ENCODE data around the gene ZWILCH. TPM values are rescaled to one million over a fixed set of nuclear protein-coding genes. Genes with fewer than 3 reads are reported as not detected.
"Not testable (repeated sequence)": the region's sequence is repeated elsewhere in the genome, so short reads cannot be mapped to it uniquely, and the experiment has no call there.

The ZWILCH gene
- total RNA-seq, 1 donor from 2014 or later, result 89.5 TPM

- Mint-ChIP-seq H3K36me3 (peaks cover 30% of the 10 kb centered on the region), H3K27me3 (ENCODE audit: insufficient read depth, low read depth) (peaks cover 2% of the 10 kb centered on the region), H3K4me3 (peak overlapping the region; percentile 100), H3K4me1 (peaks cover 34% of the 10 kb centered on the region), H3K27ac (no peak overlapping the region), H3K9me3 (no peaks in the 10 kb centered on the region)
- H3F3A ChIP-seq (ENCODE audit: low read depth), result peaks cover 75% of the 10 kb centered on the region
- peaks cover 18% of the 10 kb centered on the region for H3K36me3 ChIP-seq
- peaks cover 64% of the 10 kb centered on the region for H4K20me1 ChIP-seq (ENCODE audit: low read depth)
- no peaks in the 10 kb centered on the region for H3K27me3 ChIP-seq
- peak overlapping the region; percentile 97 for H3K4me2 ChIP-seq
- no peak overlapping the region for H2AFZ ChIP-seq (replicated peaks)
- DNase-seq (ENCODE audit: low spot score), result no peak
- H3K9me3 ChIP-seq (ENCODE audit: low read depth), result no peaks in the 10 kb centered on the region
- H3K9ac ChIP-seq, result no peak overlapping the region
- H3K4me1 ChIP-seq, result peaks cover 17% of the 10 kb centered on the region
- TF ChIP-seq EZH2phosphoT487 (IDR thresholded peaks at IDR 0.05), result no peak
- peak overlapping the region; percentile 87 for H3K4me3 ChIP-seq
- H3K79me2 ChIP-seq (ENCODE audit: low read depth), result peaks cover 71% of the 10 kb centered on the region
- peak overlapping the region; percentile 13 for H3K27ac ChIP-seq
Measured at GRCh38 chr15:66502491-66502890, 2.6 kb upstream of the ZWILCH start.

GRCh38 chr15:66503041-66503648 is 2.0 kb upstream of the ZWILCH start:
- H3K36me3 Mint-ChIP-seq, result peaks cover 27% of the 10 kb centered on the region
- H3K9me3 Mint-ChIP-seq, H3K27ac Mint-ChIP-seq: not testable (repeated sequence)

GRCh38 chr15:66503780-66504562 is 1.2 kb upstream of the ZWILCH start:
- TF ChIP-seq CTCF (IDR thresholded peaks at IDR 0.05) (no peak), EZH2phosphoT487 (IDR thresholded peaks at IDR 0.05) (no peak)
- H3K9me3 ChIP-seq (ENCODE audit: low read depth), result no peaks in the 10 kb centered on the region
- peak overlapping the region; percentile 97 for H3K4me2 ChIP-seq
- peak overlapping the region; percentile 87 for H3K4me3 ChIP-seq
- Mint-ChIP-seq H3K36me3 (peaks cover 26% of the 10 kb centered on the region), H3K27ac (peak overlapping the region; percentile 99), H3K27me3 (ENCODE audit: insufficient read depth, low read depth) (peaks cover 2% of the 10 kb centered on the region), H3K9me3 (no peaks in the 10 kb centered on the region), H3K4me3 (peak overlapping the region; percentile 100), H3K4me1 (peaks cover 27% of the 10 kb centered on the region)
- H4K20me1 ChIP-seq (ENCODE audit: low read depth), result peaks cover 52% of the 10 kb centered on the region
- H3K79me2 ChIP-seq (ENCODE audit: low read depth), result peaks cover 85% of the 10 kb centered on the region
- no peaks in the 10 kb centered on the region for H3K27me3 ChIP-seq
- H3K9ac ChIP-seq, result peak overlapping the region; percentile 96
- peaks cover 18% of the 10 kb centered on the region for H3K36me3 ChIP-seq
- no peak overlapping the region for H3K27ac ChIP-seq
- DNase-seq (ENCODE audit: low spot score), result no peak
- peaks cover 61% of the 10 kb centered on the region for H3F3A ChIP-seq (ENCODE audit: low read depth)
- H2AFZ ChIP-seq (replicated peaks), result peak overlapping the region; percentile 99
- peaks cover 17% of the 10 kb centered on the region for H3K4me1 ChIP-seq

More at GRCh38 chr15:66503041-66503648, 2.0 kb upstream of the ZWILCH start:
- not testable (repeated sequence) for H3K27ac ChIP-seq; DNase-seq (ENCODE audit: low spot score); H3K9me3 ChIP-seq (ENCODE audit: low read depth); H2AFZ ChIP-seq (replicated peaks); H3K27me3 Mint-ChIP-seq (ENCODE audit: insufficient read depth, low read depth); H3K27me3 ChIP-seq
- H3K4me1 ChIP-seq, result peaks cover 17% of the 10 kb centered on the region
- H3K79me2 ChIP-seq (ENCODE audit: low read depth), result peaks cover 77% of the 10 kb centered on the region
- peak overlapping the region; percentile 96 for H3K9ac ChIP-seq
- H3K36me3 ChIP-seq, result peaks cover 18% of the 10 kb centered on the region
- peaks cover 60% of the 10 kb centered on the region for H4K20me1 ChIP-seq (ENCODE audit: low read depth)
- peak overlapping the region; percentile 87 for H3K4me3 ChIP-seq
- peaks cover 70% of the 10 kb centered on the region for H3F3A ChIP-seq (ENCODE audit: low read depth)
- Mint-ChIP-seq H3K4me1 (peaks cover 29% of the 10 kb centered on the region), H3K4me3 (peak overlapping the region; percentile 100)
- H3K4me2 ChIP-seq, result peak overlapping the region; percentile 97

- peaks cover 17% of the 10 kb centered on the region for H3K36me3 Mint-ChIP-seq
- Histone ChIP-seq H3K4me1 (peaks cover 17% of the 10 kb centered on the region), H2AFZ (replicated peaks) (peak overlapping the region; percentile 99), H3K79me2 (ENCODE audit: low read depth) (peaks cover 89% of the 10 kb centered on the region), H3K4me3 (peak overlapping the region; percentile 87), H3K9ac (peak overlapping the region; percentile 96), H3K27ac (peak overlapping the region; percentile 93), H3K27me3 (no peaks in the 10 kb centered on the region), H4K20me1 (ENCODE audit: low read depth) (peaks cover 42% of the 10 kb centered on the region), H3K4me2 (peak overlapping the region; percentile 97), H3K36me3 (peaks cover 14% of the 10 kb centered on the region), H3K9me3 (ENCODE audit: low read depth) (no peaks in the 10 kb centered on the region), H3F3A (ENCODE audit: low read depth) (peaks cover 47% of the 10 kb centered on the region)
- peaks cover 26% of the 10 kb centered on the region for H3K4me1 Mint-ChIP-seq
- peak; percentile 61 for DNase-seq (ENCODE audit: low spot score)
- H3K27ac Mint-ChIP-seq, result peak overlapping the region; percentile 99
- H3K4me3 Mint-ChIP-seq, result peak overlapping the region; percentile 100
- H3K9me3 Mint-ChIP-seq, result no peaks in the 10 kb centered on the region
- H3K27me3 Mint-ChIP-seq (ENCODE audit: insufficient read depth, low read depth), result peaks cover 2% of the 10 kb centered on the region
- no peak for TF ChIP-seq EZH2 (IDR thresholded peaks at IDR 0.05)
- TF ChIP-seq CTCF (IDR thresholded peaks at IDR 0.05), result no peak
- TF ChIP-seq EZH2phosphoT487 (IDR thresholded peaks at IDR 0.05), result no peak
Measured at GRCh38 chr15:66505430-66505811, 295 bp downstream of the ZWILCH start.
